Tibial nerve (tissue), 4 donors: ENCODE results near the gene METTL25B.

Experiments
- EP300 ChIP-seq, 2 donors: sonication (generic); formaldehyde crosslinking; IDR thresholded peaks; one replicate each; pipeline ENCODE4 v1.6.1; 2017; ENCODE audit warnings: antibody characterized with exemption in 2 of 2, mild to moderate bottlenecking in 1 of 2
- POLR2A ChIP-seq, 2 donors: fragments of 450-650 bp; IDR thresholded peaks; one replicate each; pipeline ENCODE4 v1.6.1; 2017; ENCODE audit warnings: antibody characterized with exemption in 2 of 2, mild to moderate bottlenecking in 2 of 2, moderate library complexity in 2 of 2
- TF ChIP-seq, protein P1 (sequence below), 5 experiments: fragments of 200-600 bp in 3 of 5; fragments of 450-650 bp in 2 of 5; sonication (generic) in 3 of 5; IDR thresholded peaks; one replicate each; pipeline ENCODE4 v1.5.1; 2016 to 2019; ENCODE audit warnings: antibody characterized with exemption in 5 of 5, mild to moderate bottlenecking in 3 of 5, moderate library complexity in 2 of 5

DNA sequence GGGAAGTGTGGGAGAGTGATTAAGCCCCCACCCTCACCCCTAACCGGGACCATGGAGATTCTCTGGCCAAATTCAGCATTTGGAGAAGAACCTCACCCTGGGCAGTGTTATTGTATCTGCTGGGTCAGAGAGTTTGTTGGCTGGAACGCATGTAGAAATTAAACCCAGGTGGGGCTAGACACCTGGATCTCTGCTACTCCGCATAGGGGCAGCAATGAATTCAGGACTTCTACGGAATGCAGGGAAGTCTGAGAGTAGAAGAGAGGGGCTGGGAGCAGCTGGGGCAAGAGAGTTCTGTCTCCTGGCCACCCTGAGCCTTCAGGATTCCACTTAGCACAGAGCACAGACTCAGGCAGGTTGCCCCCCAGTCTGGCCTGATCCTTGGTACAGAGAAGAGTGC is 19.2 kb upstream of the METTL25B start:
- TF ChIP-seq, protein P1, sequence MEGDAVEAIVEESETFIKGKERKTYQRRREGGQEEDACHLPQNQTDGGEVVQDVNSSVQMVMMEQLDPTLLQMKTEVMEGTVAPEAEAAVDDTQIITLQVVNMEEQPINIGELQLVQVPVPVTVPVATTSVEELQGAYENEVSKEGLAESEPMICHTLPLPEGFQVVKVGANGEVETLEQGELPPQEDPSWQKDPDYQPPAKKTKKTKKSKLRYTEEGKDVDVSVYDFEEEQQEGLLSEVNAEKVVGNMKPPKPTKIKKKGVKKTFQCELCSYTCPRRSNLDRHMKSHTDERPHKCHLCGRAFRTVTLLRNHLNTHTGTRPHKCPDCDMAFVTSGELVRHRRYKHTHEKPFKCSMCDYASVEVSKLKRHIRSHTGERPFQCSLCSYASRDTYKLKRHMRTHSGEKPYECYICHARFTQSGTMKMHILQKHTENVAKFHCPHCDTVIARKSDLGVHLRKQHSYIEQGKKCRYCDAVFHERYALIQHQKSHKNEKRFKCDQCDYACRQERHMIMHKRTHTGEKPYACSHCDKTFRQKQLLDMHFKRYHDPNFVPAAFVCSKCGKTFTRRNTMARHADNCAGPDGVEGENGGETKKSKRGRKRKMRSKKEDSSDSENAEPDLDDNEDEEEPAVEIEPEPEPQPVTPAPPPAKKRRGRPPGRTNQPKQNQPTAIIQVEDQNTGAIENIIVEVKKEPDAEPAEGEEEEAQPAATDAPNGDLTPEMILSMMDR (IDR thresholded peaks at IDR 0.05): no peak
- no peak for TF ChIP-seq POLR2A (IDR thresholded peaks at IDR 0.05)
- TF ChIP-seq EP300 (IDR thresholded peaks at IDR 0.05): no peak
